HCT116 (cell line): Measurements from ENCODE around the gene PGBD5. TPM values are rescaled to one million over a fixed set of nuclear protein-coding genes. Genes with fewer than 3 reads are reported as not detected.

Experiments
- ATAC-seq: fragments of 200-7000 bp; cut with Tn5 transposase; 2 replicates; pipeline ENCODE4 v1.9.1; 2020; ENCODE audit warnings: mild to moderate bottlenecking, moderate library complexity
- BruUV-seq: library from RNA; stranded (reverse); fragments of 400-500 nt; replicated peaks from 2 replicates; lab custom pipeline; 2021; lab: Mats Ljungman, UMichigan
- CTCF ChIA-PET: fragments of 300-600 bp; sonication (Branson Sonifier 250); formaldehyde crosslinking; loops from one replicate; lab custom pipeline; 2021; ENCODE audit warnings: antibody characterized with exemption; lab: Charles Lee
- POLR2A ChIA-PET: fragments of 300-600, 350-600 bp; sonication (Branson Sonifier 250); formaldehyde crosslinking; loops from one replicate; lab custom pipeline; 2021; ENCODE audit warnings: antibody characterized with exemption; lab: Charles Lee
- RAD21 ChIA-PET, 2 experiments: fragments of 300-600 bp; sonication (Branson Sonifier 250); formaldehyde crosslinking; loops; one replicate each; lab custom pipeline; 2023; ENCODE audit warnings: low total read pairs in 2 of 2; ENCODE audit not compliant: uncharacterized antibody in 2 of 2, unreplicated experiment in 2 of 2, low non-redundant PET in 1 of 2; lab: Charles Lee
- DNase-seq: peaks from one replicate; pipeline ENCODE4 v3.0.0-alpha.2; 2010; ENCODE audit warnings: low read depth, low spot score
- H2AFZ ChIP-seq: fragments of 200-600 bp; shearing (Covaris generic), sonication (generic); 2 replicates; pipeline ENCODE4 v1.6.1; 2017; ENCODE audit warnings: low read depth, mixed run types, mixed read lengths, antibody characterized with exemption, low read length; ENCODE audit not compliant: poor library complexity, severe bottlenecking
- H3K27ac ChIP-seq: 2 replicates; pipeline ENCODE4 v1.5.1; 2012; ENCODE audit warnings: low read depth, low read length
- H3K27me3 ChIP-seq: fragments of 200-600 bp; sonication (generic); 2 replicates; pipeline ENCODE4 v1.6.1; 2016; ENCODE audit warnings: mixed run types, low read length, mixed read lengths; ENCODE audit not compliant: insufficient read depth
- H3K36me3 ChIP-seq, 2 experiments: fragments of 200-500 bp in 1 of 2; fragments of 200-600 bp in 1 of 2; sonication (Bioruptor generic) in 1 of 2; sonication (generic) in 1 of 2; 2 replicates each; pipeline versions ENCODE4 v1.5.1 to v1.6.1; 2014 to 2016; ENCODE audit warnings: low read length in 2 of 2, inconsistent platforms in 1 of 2, mixed read lengths in 1 of 2, mixed run types in 1 of 2; ENCODE audit not compliant: insufficient read depth in 2 of 2, control insufficient read depth in 1 of 2
- H3K4me1 ChIP-seq, 2 experiments: fragments of 200-600 bp in 1 of 2; sonication (generic) in 1 of 2; 2 replicates each; pipeline versions ENCODE4 v1.5.1 to v1.6.1; 2012 to 2017; ENCODE audit warnings: low read length in 2 of 2, inconsistent platforms in 1 of 2, mild to moderate bottlenecking in 1 of 2, mixed read lengths in 1 of 2, mixed run types in 1 of 2, moderate library complexity in 1 of 2; ENCODE audit not compliant: insufficient read depth in 2 of 2, control insufficient read depth in 1 of 2
- H3K4me2 ChIP-seq: fragments of 200-600 bp; sonication (generic); 2 replicates; pipeline ENCODE4 v1.6.1; 2017; ENCODE audit warnings: mixed run types, low read length, mixed read lengths
- H3K4me3 ChIP-seq, 2 experiments: fragments of 200-600 bp in 1 of 2; sonication (generic) in 1 of 2; replicated peaks in 1 of 2; 2 replicates each; pipeline ENCODE4 v1.5.1; 2011 to 2016; ENCODE audit warnings: low read length in 2 of 2, control low read depth in 1 of 2, low read depth in 1 of 2, mild to moderate bottlenecking in 1 of 2, mixed read lengths in 1 of 2, mixed run types in 1 of 2
- H3K79me2 ChIP-seq: fragments of 200-600 bp; sonication (generic); 2 replicates; pipeline ENCODE4 v1.6.1; 2017; ENCODE audit warnings: mild to moderate bottlenecking, mixed run types, low read length, moderate library complexity, mixed read lengths; ENCODE audit not compliant: insufficient read depth
- H3K9ac ChIP-seq: fragments of 200-600 bp; sonication (generic); 2 replicates; pipeline ENCODE4 v1.6.1; 2016; ENCODE audit warnings: low read length, mixed read lengths
- H3K9me2 ChIP-seq: fragments of 200-600 bp; sonication (generic), shearing (Covaris generic); 2 replicates; pipeline ENCODE4 v1.6.1; 2017; ENCODE audit warnings: mixed run types, mild to moderate bottlenecking, moderate library complexity; ENCODE audit not compliant: insufficient read depth
- H3K9me3 ChIP-seq, 2 experiments: fragments of 200-500 bp in 1 of 2; fragments of 200-600 bp in 1 of 2; sonication (Bioruptor generic) in 1 of 2; sonication (generic) in 1 of 2; 2 replicates each; pipeline ENCODE4 v1.6.1; 2014 to 2017; ENCODE audit warnings: low read length in 2 of 2, mixed read lengths in 2 of 2, inconsistent platforms in 1 of 2, low read depth in 1 of 2, mild to moderate bottlenecking in 1 of 2, mixed run types in 1 of 2, moderate library complexity in 1 of 2; ENCODE audit not compliant: control insufficient read depth in 1 of 2, insufficient read depth in 1 of 2
- H4K20me1 ChIP-seq: fragments of 200-600 bp; sonication (generic), shearing (Covaris generic); 2 replicates; pipeline ENCODE4 v1.6.1; 2017; ENCODE audit warnings: mixed run types, mild to moderate bottlenecking, moderate library complexity; ENCODE audit not compliant: insufficient read depth
- ELF1 ChIP-seq: IDR thresholded peaks from 2 replicates; pipeline ENCODE4 v1.6.1; 2012; ENCODE audit warnings: low read depth, borderline replicate concordance
- EZH2 ChIP-seq: fragments of 200-600 bp; sonication (generic); IDR thresholded peaks from 2 replicates; pipeline ENCODE4 v1.6.1; 2017; ENCODE audit warnings: antibody characterized with exemption, mixed run types
- JUND ChIP-seq: IDR thresholded peaks from 2 replicates; pipeline ENCODE4 v1.6.1; 2012
- POLR2A ChIP-seq: IDR thresholded peaks from 2 replicates; pipeline ENCODE4 v1.7.0; 2011; ENCODE audit warnings: borderline replicate concordance; ENCODE audit not compliant: insufficient read depth, insufficient read length; ENCODE audit errors: extremely low read depth
- RAD21 ChIP-seq: IDR thresholded peaks from 2 replicates; pipeline ENCODE4 v1.6.1; 2012; ENCODE audit warnings: low read depth, mild to moderate bottlenecking
- SIN3A ChIP-seq: IDR thresholded peaks from 2 replicates; pipeline ENCODE4 v1.6.1; 2012; ENCODE audit warnings: low read depth
- TCF7L2 ChIP-seq: IDR thresholded peaks from 2 replicates; pipeline ENCODE4 v1.7.0; 2011; ENCODE audit warnings: borderline replicate concordance, inconsistent platforms; ENCODE audit not compliant: insufficient read depth, insufficient read length; ENCODE audit errors: extremely low read depth
- YY1 ChIP-seq: IDR thresholded peaks from 2 replicates; pipeline ENCODE4 v1.6.1; 2011; ENCODE audit warnings: low read length, low read depth, moderate library complexity, mild to moderate bottlenecking; ENCODE audit not compliant: insufficient replicate concordance; ENCODE audit errors: extremely low read depth
- intact Hi-C: fragments of 100-400 bp; cut with micrococcal nuclease; formaldehyde crosslinking; loops from 2 replicates; pipeline ENCODE4 v1.10.0; 2022
- total RNA-seq: library from RNA; stranded (reverse); gene quantifications from one replicate; pipeline ENCODE4 v1.2.1, GENCODE V29; 2021; ENCODE audit not compliant: unreplicated experiment
- TF ChIP-seq, protein P1 (sequence below), 3 experiments: fragments of 200-600 bp in 1 of 3; sonication (generic) in 1 of 3; IDR thresholded peaks in 2 of 3; conservative IDR thresholded peaks in 1 of 3; 2 replicates each; pipeline ENCODE4 v1.5.1; 2012 to 2017; ENCODE audit warnings: low read depth in 2 of 3, low read length in 2 of 3, antibody characterized with exemption in 1 of 3, borderline replicate concordance in 1 of 3, control low read depth in 1 of 3, mild to moderate bottlenecking in 1 of 3, mixed read lengths in 1 of 3, mixed run types in 1 of 3, moderate library complexity in 1 of 3; ENCODE audit not compliant: insufficient read depth in 1 of 3
- TF ChIP-seq, protein P2 (sequence below): IDR thresholded peaks from 2 replicates; pipeline ENCODE4 v1.6.1; 2012; ENCODE audit warnings: low read depth
- TF ChIP-seq, protein P3 (sequence below): IDR thresholded peaks from 2 replicates; pipeline ENCODE4 v1.6.1; 2012
- TF ChIP-seq, protein P4 (sequence below): IDR thresholded peaks from 2 replicates; pipeline ENCODE4 v1.6.1; 2012

Gene PGBD5
- total RNA-seq, 1 experiment from 2014 or later, result 0.27 TPM

DNA sequence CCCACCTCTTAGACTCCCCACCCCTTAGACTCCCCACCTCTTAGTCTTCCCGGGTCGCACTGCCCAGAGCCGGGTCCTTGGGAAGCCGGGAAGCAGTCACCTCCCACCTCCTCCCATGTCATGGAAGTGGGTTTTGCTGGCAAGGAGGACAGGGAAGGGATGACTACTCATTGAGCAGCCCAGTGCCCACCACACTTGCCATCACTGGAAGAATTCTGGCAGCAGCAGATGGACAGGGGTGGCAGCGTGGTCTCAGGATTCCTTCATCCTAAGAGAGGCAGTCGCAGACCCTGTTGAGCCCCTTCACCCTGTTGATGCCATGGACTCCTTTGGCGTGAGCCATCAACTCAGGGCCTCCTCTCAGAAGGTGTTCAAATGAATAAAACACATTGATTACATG is 140.8 kb downstream of the PGBD5 start:
- ATAC-seq (no peak), DNase-seq (no peak)
- Histone ChIP-seq H3K4me2 (no peak overlapping the region), H3K36me3 (no peaks in the 10 kb centered on the region), H3K9ac (no peak overlapping the region), H2AFZ (no peak overlapping the region), H4K20me1 (no peaks in the 10 kb centered on the region), H3K4me3 (no peak overlapping the region), H3K79me2 (no peaks in the 10 kb centered on the region), H3K4me1 (no peaks in the 10 kb centered on the region), H3K9me3 (no peaks in the 10 kb centered on the region), H3K27ac (no peak overlapping the region), H3K27me3 (no peaks in the 10 kb centered on the region), H3K9me2 (no peaks in the 10 kb centered on the region)
- no TSS peak for BruUV-seq
- CTCF ChIA-PET, result no interaction called here
- RAD21 ChIA-PET, result no interaction called here
- POLR2A ChIA-PET, result no interaction called here
- intact Hi-C loops, result no loop called here
- TF ChIP-seq, protein P1, sequence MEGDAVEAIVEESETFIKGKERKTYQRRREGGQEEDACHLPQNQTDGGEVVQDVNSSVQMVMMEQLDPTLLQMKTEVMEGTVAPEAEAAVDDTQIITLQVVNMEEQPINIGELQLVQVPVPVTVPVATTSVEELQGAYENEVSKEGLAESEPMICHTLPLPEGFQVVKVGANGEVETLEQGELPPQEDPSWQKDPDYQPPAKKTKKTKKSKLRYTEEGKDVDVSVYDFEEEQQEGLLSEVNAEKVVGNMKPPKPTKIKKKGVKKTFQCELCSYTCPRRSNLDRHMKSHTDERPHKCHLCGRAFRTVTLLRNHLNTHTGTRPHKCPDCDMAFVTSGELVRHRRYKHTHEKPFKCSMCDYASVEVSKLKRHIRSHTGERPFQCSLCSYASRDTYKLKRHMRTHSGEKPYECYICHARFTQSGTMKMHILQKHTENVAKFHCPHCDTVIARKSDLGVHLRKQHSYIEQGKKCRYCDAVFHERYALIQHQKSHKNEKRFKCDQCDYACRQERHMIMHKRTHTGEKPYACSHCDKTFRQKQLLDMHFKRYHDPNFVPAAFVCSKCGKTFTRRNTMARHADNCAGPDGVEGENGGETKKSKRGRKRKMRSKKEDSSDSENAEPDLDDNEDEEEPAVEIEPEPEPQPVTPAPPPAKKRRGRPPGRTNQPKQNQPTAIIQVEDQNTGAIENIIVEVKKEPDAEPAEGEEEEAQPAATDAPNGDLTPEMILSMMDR (IDR thresholded peaks at IDR 0.05 in 2 of 3, conservative IDR thresholded peaks at IDR 0.05 in 1 of 3; ENCODE audit: borderline replicate concordance in 1 of 3, insufficient read depth in 1 of 3, low read depth in 2 of 3, low read length in 2 of 3), result no peak

DNA sequence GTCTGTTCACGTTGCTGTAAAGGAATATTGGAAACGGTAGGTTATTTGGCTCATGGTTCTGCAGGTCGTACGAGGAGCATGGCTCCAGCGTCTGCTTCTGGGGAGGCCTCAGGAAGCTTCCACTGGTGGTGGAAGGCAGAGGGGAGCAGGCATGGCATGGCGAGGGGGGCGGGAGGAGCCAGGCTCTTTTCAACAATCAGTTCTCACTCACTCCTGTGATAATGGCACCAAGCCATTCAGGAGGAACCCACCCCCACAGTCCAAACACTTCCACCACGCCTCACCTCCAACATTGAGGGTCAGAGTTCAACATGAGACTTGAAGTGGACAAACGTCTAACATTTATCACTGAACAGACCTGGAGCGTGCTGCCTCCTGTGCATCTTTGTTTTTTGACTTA is 141.2 kb downstream of the PGBD5 start:
- ATAC-seq (no peak), DNase-seq (no peak)
- no peak overlapping the region for H2AFZ ChIP-seq
- no peak overlapping the region for H3K4me3 ChIP-seq
- BruUV-seq, result no TSS peak
- no peaks in the 10 kb centered on the region for H3K27me3 ChIP-seq
- H4K20me1 ChIP-seq, result no peaks in the 10 kb centered on the region
- no peak overlapping the region for H3K9ac ChIP-seq
- RAD21 ChIA-PET, result no interaction called here
- CTCF ChIA-PET, result no interaction called here
- H3K27ac ChIP-seq, result no peak overlapping the region
- POLR2A ChIA-PET, result no interaction called here
- H3K36me3 ChIP-seq, result no peaks in the 10 kb centered on the region
- H3K9me2 ChIP-seq, result no peaks in the 10 kb centered on the region
- H3K4me1 ChIP-seq, result no peaks in the 10 kb centered on the region
- H3K9me3 ChIP-seq, result no peaks in the 10 kb centered on the region
- H3K79me2 ChIP-seq, result no peaks in the 10 kb centered on the region
- no peak overlapping the region for H3K4me2 ChIP-seq
- intact Hi-C loops, result no loop called here
- TF ChIP-seq, protein P1 (IDR thresholded peaks at IDR 0.05 in 2 of 3, conservative IDR thresholded peaks at IDR 0.05 in 1 of 3; ENCODE audit: borderline replicate concordance in 1 of 3, insufficient read depth in 1 of 3, low read depth in 2 of 3, low read length in 2 of 3), result no peak
- TF ChIP-seq RAD21 (no peak), TCF7L2 (no peak), POLR2A (no peak), YY1 (no peak), EZH2 (no peak), ELF1 (no peak), JUND (no peak), SIN3A (no peak)
- TF ChIP-seq, protein P2, sequence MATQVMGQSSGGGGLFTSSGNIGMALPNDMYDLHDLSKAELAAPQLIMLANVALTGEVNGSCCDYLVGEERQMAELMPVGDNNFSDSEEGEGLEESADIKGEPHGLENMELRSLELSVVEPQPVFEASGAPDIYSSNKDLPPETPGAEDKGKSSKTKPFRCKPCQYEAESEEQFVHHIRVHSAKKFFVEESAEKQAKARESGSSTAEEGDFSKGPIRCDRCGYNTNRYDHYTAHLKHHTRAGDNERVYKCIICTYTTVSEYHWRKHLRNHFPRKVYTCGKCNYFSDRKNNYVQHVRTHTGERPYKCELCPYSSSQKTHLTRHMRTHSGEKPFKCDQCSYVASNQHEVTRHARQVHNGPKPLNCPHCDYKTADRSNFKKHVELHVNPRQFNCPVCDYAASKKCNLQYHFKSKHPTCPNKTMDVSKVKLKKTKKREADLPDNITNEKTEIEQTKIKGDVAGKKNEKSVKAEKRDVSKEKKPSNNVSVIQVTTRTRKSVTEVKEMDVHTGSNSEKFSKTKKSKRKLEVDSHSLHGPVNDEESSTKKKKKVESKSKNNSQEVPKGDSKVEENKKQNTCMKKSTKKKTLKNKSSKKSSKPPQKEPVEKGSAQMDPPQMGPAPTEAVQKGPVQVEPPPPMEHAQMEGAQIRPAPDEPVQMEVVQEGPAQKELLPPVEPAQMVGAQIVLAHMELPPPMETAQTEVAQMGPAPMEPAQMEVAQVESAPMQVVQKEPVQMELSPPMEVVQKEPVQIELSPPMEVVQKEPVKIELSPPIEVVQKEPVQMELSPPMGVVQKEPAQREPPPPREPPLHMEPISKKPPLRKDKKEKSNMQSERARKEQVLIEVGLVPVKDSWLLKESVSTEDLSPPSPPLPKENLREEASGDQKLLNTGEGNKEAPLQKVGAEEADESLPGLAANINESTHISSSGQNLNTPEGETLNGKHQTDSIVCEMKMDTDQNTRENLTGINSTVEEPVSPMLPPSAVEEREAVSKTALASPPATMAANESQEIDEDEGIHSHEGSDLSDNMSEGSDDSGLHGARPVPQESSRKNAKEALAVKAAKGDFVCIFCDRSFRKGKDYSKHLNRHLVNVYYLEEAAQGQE, result no peak
- TF ChIP-seq, protein P3, sequence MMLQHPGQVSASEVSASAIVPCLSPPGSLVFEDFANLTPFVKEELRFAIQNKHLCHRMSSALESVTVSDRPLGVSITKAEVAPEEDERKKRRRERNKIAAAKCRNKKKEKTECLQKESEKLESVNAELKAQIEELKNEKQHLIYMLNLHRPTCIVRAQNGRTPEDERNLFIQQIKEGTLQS, result no peak
- TF ChIP-seq, protein P4, sequence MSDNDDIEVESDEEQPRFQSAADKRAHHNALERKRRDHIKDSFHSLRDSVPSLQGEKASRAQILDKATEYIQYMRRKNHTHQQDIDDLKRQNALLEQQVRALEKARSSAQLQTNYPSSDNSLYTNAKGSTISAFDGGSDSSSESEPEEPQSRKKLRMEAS, result no peak
